Motor neuron (in vitro differentiated cells): ENCODE results near the gene KCNK18. TPM values are rescaled to one million over a fixed set of nuclear protein-coding genes. Genes with fewer than 3 reads are reported as not detected.

Source experiments
- ATAC-seq, 8 experiments: fragments of 200-7000 bp; cut with Tn5 transposase; replicated peaks in 6 of 8; 2 replicates each; pipeline ENCODE4 v1.8.0; 2021; ENCODE audit warnings: mild to moderate bottlenecking in 8 of 8, moderate library complexity in 8 of 8
- H3K27ac ChIP-seq, 2 donors: fragments of 250-450 bp; sonication (Bioruptor Pico); 2 replicates each; pipeline ENCODE4 v1.9.0; 2021; ENCODE audit warnings: antibody characterized with exemption in 2 of 2, mild to moderate bottlenecking in 2 of 2, moderate library complexity in 1 of 2
- H3K4me1 ChIP-seq, 2 donors: fragments of 250-450 bp; sonication (Bioruptor Pico); replicated peaks in 1 of 2; 2 replicates each; pipeline ENCODE4 v1.6.1; 2021; ENCODE audit warnings: antibody characterized with exemption in 2 of 2, mild to moderate bottlenecking in 2 of 2, moderate library complexity in 1 of 2
- H3K4me3 ChIP-seq, 5 donors: fragments of 250-450 bp; sonication (Bioruptor Pico); 2 replicates each; pipeline ENCODE4 v1.9.0; 2021; ENCODE audit warnings: antibody characterized with exemption in 5 of 5, mild to moderate bottlenecking in 5 of 5, moderate library complexity in 4 of 5
- WGBS, 10 experiments: fragments of 450-650 bp; shearing (Covaris generic); methylation state at CpG; one replicate each; pipeline ENCODE4 v1.0.0; 2022; 5-methylcytosine and 5-hydroxymethylcytosine counted together
- in situ Hi-C, 9 experiments: fragments of 400-800 bp; cut with MboI; loops; one replicate each; pipeline ENCODE4 v1.15.0; 2021; ENCODE audit warnings: low sequenced_read_pairs in 9 of 9, low pct_unique_long_range_greater_than_20kb in 2 of 9; ENCODE audit not compliant: unreplicated experiment in 9 of 9
- total RNA-seq, 8 experiments: library from RNA; unstranded; fragments of 300-600 nt; gene quantifications; 2 replicates each; pipeline versions ENCODE4 v1.2.3 to v1.2.4, GENCODE V29; 2022

Gene KCNK18
- total RNA-seq, 8 experiments from 2014 or later = 0.21 TPM; not detected in 7

- in situ Hi-C loops = loop anchor here in 5 of 9 experiments (10.0 to 25.0 kb wide), 3 partner anchors 100 to 1025 kb away; no protein-coding TSS in a partner anchor
- H3K4me1 ChIP-seq = peaks cover 0 to 1% of the 10 kb centered on the region in 2 donors
- ATAC-seq = no peak
- H3K4me3 ChIP-seq = no peak overlapping the region
- no peak overlapping the region for H3K27ac ChIP-seq
- WGBS, 10 experiments = 0 to 80% (median 64%) methylated on average over 1 of the region's 1 CpG; no CpG with 5 or more reads in 1 of the 10 experiments
These were observed 14.9 kb downstream of the KCNK18 start for GRCh38 chr10:117212176-117212575.

DNA sequence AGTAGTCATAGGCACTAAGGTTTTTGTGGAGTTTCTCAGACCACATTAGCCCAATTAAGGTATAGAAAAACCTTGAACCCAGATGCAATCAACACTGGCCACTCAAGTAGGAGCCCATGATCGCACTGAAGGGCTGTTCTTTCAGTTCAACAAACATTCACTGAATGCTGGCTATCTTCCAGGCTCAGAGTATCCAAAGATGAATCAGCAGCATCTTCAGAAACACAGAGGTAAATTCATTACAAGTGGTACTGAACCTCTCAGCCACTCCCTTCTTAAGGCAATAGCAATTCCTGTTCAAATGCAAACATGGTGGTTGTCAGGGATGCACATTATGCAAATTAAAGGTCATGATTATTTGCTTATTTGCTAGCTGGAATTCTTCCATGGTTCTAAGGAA, 17.1 kb downstream of the KCNK18 start:
- peak in 2 of 8 experiments; percentile 3 to 8 for ATAC-seq
- Histone ChIP-seq H3K4me1 (peaks cover 0 to 2% of the 10 kb centered on the region in 2 donors), H3K4me3 (no peak overlapping the region), H3K27ac (no peak overlapping the region)
- in situ Hi-C loops = loop anchor here in 5 of 9 experiments (10.0 to 25.0 kb wide), 3 partner anchors 98 to 1023 kb away; no protein-coding TSS in a partner anchor
- 0 to 100% (median 50%) methylated on average over 1 of the region's 1 CpG; no CpG with 5 or more reads in 5 of the 10 experiments for whole genome bisulfite sequencing, 10 experiments

DNA sequence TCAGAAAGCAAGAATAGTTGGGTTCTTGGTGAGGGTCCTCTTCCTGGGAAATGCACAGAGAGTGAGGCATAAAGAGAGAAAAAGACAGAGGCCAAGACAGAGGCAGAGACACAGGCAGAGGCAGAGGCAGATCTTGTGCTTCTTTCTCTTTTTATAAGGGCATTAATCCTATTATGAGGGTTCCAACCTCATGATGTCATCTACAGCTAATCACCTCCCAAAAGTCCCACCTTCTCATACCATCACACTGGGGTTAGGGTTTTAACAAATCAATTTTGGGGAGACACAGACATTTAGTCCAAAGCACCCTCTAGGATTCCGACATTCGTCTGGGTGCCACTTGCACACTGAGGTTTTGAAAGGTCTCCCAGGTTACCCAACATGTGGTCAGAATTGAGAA, 17.8 kb downstream of the KCNK18 start:
- H3K27ac ChIP-seq = no peak overlapping the region
- 44 to 100% (median 90%) methylated on average over 1 to 2 of the region's 2 CpGs; no CpG with 5 or more reads in 6 of the 10 experiments for WGBS, 10 experiments
- no peak overlapping the region for H3K4me3 ChIP-seq
- no peak for ATAC-seq
- peaks cover 0 to 2% of the 10 kb centered on the region in 2 donors for H3K4me1 ChIP-seq
- in situ Hi-C loops = loop anchor here in 5 of 9 experiments (10.0 to 25.0 kb wide), 3 partner anchors 97 to 1022 kb away; no protein-coding TSS in a partner anchor

DNA sequence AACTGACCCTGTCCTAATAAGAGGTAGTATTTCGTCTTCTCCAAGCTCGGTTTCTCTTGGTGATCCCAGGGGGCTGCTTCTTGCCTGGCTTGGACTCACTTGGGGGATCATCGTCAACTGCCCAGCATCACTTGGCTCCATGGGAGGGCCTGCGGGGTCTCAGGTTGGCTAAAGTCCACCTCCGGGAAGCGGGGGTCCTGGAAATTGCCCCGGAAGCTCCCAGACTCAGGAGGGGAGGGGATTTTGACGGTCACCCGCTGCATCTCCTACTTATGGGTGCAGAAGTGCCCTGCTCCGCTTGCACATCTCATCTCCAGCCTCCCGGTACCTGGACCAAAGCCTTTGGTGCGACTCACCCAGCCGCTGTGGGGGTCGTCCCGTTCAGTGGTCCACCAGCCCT, 18.7 kb downstream of the KCNK18 start:
- no peak for ATAC-seq
- no peak overlapping the region for H3K27ac ChIP-seq
- WGBS, 10 experiments = 34 to 81% (median 75%) methylated on average over 2 to 6 of the region's 15 CpGs; no CpG with 5 or more reads in 6 of the 10 experiments
- in situ Hi-C loops = loop anchor here in 5 of 9 experiments (10.0 to 25.0 kb wide), 3 partner anchors 96 to 1021 kb away; no protein-coding TSS in a partner anchor
- peaks cover 0 to 2% of the 10 kb centered on the region in 2 donors for H3K4me1 ChIP-seq
- no peak overlapping the region for H3K4me3 ChIP-seq

DNA sequence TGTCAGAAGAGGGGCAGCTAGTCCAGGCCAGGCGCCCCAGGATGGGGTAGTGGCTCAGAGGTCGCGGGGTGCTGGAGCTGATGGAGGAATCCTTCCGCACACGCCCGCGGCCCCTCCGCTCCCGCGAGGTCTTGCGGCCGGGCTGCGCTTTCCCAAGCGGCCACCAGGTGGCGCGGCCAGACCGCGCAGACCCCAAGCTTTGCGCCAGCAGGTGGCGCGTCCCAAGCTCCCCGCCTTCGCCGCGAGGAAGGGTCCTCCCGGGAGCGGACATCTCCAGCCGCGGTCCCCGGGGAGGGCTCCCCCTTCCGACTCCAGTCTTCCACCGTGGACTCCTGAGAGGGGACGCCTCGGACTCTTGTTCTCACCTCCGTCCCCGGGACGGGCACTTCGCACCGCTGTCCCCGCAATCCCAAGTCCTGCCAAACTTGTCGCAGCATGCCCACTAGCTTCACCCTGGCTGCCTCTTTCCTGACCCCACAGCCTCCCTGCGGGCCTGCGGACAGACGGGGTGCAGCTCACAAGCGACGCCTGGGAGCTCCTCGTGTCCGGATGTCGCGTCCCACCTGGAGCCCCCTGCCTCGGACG, 19.4 kb downstream of the KCNK18 start:
- peak; percentile 72 to 89 (median 84) for ATAC-seq
- H3K4me3 ChIP-seq = peak overlapping the region; percentile 28 to 45 (median 33)
- in situ Hi-C loops = loop anchor here in 5 of 9 experiments (10.0 to 25.0 kb wide), 3 partner anchors 96 to 1021 kb away; no protein-coding TSS in a partner anchor
- WGBS, 10 experiments = 0 to 7% (median 2%) methylated on average over 1 to 11 of the region's 52 CpGs; no CpG with 5 or more reads in 5 of the 10 experiments
- no peak overlapping the region for H3K27ac ChIP-seq
- H3K4me1 ChIP-seq = peaks cover 4 to 5% of the 10 kb centered on the region in 2 donors

DNA sequence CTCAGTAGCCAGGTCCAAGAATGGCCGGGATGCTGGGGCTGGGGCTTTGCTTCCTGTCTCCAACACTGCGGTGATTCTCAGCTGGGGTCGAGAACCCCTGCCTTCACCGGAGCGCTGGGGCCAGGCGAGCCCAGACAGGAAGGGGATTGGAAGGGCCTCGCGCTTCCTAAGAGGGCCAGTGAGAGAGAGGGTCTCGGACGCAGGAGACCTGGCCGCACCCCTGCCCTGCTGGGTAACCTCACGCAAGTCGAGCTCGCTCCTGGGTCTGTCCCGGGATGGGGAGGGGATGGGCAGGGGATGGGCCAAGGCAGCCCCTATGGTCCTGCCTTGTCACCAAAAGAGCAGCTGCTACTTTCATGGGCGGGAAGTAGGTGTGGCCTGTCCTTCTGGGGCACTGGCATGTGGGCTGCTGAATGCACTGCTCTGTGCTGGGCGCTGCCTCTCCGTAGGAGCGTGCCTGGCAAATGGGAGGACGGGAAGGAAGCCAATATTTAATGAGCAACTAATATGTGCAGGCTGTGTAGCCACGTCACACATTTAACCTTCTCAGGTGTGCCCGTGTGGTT, 20.0 kb downstream of the KCNK18 start:
- ATAC-seq = peak in 3 of 8 experiments; percentile 56 to 69 (median 64)
- in situ Hi-C loops = loop anchor here in 5 of 9 experiments (10.0 to 25.0 kb wide), 3 partner anchors 95 to 1020 kb away; no protein-coding TSS in a partner anchor
- H3K4me3 ChIP-seq = peak overlapping the region; percentile 28 to 45 (median 33)
- peaks cover 5 to 6% of the 10 kb centered on the region in 2 donors for H3K4me1 ChIP-seq
- no peak overlapping the region for H3K27ac ChIP-seq
- WGBS, 10 experiments = 0 to 93% (median 28%) methylated on average over 1 to 18 of the region's 22 CpGs; no CpG with 5 or more reads in 6 of the 10 experiments

GRCh38 chr10:117218654-117219053, 21.4 kb downstream of the KCNK18 start:
- 49 to 78% (median 56%) methylated on average over 1 to 5 of the region's 8 CpGs; no CpG with 5 or more reads in 4 of the 10 experiments for WGBS, 10 experiments
- in situ Hi-C loops = loop anchor here in 5 of 9 experiments (10.0 to 25.0 kb wide), 3 partner anchors 94 to 1019 kb away; no protein-coding TSS in a partner anchor
- H3K4me1 ChIP-seq = peaks cover 6 to 7% of the 10 kb centered on the region in 2 donors
- H3K27ac ChIP-seq = no peak overlapping the region
- no peak overlapping the region for H3K4me3 ChIP-seq
- ATAC-seq = no peak

- in situ Hi-C loops = loop anchor here in 5 of 9 experiments (10.0 to 25.0 kb wide), 3 partner anchors 84 to 1016 kb away; no protein-coding TSS in a partner anchor
- ATAC-seq = peak in 6 of 8 experiments; percentile 6 to 79 (median 67)
- Histone ChIP-seq H3K27ac (no peak overlapping the region), H3K4me3 (no peak overlapping the region), H3K4me1 (peaks cover 6 to 7% of the 10 kb centered on the region in 2 donors)
- WGBS, 10 experiments = 0 to 69% (median 33%) methylated on average over 1 to 7 of the region's 10 CpGs; no CpG with 5 or more reads in 6 of the 10 experiments
These were observed 23.9 kb downstream of the KCNK18 start for GRCh38 chr10:117221156-117221711.

- no peak overlapping the region for H3K27ac ChIP-seq
- H3K4me1 ChIP-seq = peaks cover 5 to 6% of the 10 kb centered on the region in 2 donors
- WGBS, 10 experiments = 37 to 100% (median 88%) methylated on average over 1 to 4 of the region's 5 CpGs; no CpG with 5 or more reads in 6 of the 10 experiments
- no peak for ATAC-seq
- no peak overlapping the region for H3K4me3 ChIP-seq
- in situ Hi-C loops = loop anchor here in 5 of 9 experiments (10.0 to 25.0 kb wide), 3 partner anchors 82 to 1015 kb away; no protein-coding TSS in a partner anchor
These were observed 25.3 kb downstream of the KCNK18 start for GRCh38 chr10:117222552-117222951.

DNA sequence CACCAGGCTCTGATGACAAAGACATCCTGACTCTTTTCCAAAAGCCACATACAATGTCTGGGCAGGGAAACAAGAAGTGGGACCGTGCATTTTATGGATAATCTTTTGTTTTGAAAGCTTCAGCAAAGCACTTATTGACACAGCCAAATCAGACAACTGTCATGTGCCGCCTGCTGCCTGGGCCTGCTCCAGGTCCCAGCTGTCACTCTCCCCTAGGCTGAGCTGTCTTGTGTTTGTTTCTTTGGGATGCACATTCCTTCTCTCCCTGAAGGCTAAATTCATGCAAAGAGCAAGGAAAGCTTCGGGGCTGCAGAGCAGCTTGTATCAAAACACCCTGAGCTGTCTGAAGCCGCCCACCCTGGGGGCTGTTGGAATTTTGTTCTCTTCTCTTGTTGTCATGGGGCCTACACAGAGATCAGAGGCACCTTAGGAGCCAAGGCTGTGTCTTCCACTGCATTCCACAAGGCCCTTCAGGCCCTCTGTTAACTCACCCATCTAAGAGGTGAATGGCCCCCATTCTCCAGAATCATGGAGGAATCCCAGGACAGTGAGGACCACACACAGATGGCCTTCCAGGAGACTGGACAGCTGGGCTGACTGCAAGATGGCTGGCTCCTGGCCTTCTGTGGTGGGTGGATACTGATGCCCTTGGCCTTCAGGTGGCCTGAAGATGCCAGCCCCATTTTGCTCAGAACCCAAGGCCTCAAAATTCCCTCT, 25.8 kb downstream of the KCNK18 start:
- in situ Hi-C loops = loop anchor here in 5 of 9 experiments (10.0 to 25.0 kb wide), 3 partner anchors 82 to 1014 kb away; no protein-coding TSS in a partner anchor
- Histone ChIP-seq H3K27ac (no peak overlapping the region), H3K4me3 (no peak overlapping the region), H3K4me1 (peaks cover 5 to 6% of the 10 kb centered on the region in 2 donors)
- WGBS, 10 experiments = 13 to 83% (median 78%) methylated on average over 1 to 3 of the region's 4 CpGs; no CpG with 5 or more reads in 3 of the 10 experiments
- ATAC-seq = peak in 3 of 8 experiments; percentile 51 to 65 (median 64)

- Histone ChIP-seq H3K4me1 (peaks cover 5 to 6% of the 10 kb centered on the region in 2 donors), H3K4me3 (no peak overlapping the region), H3K27ac (no peak overlapping the region)
- WGBS, 10 experiments = 60 to 100% (median 84%) methylated on average over 1 to 6 of the region's 7 CpGs; no CpG with 5 or more reads in 2 of the 10 experiments
- in situ Hi-C loops = loop anchor here in 5 of 9 experiments (10.0 to 25.0 kb wide), 3 partner anchors 81 to 1013 kb away; no protein-coding TSS in a partner anchor
- no peak for ATAC-seq
These were observed 26.6 kb downstream of the KCNK18 start for GRCh38 chr10:117223693-117224430.
